ENCODE results near the gene ARHGDIA. TPM values are rescaled to one million over a fixed set of nuclear protein-coding genes. Genes with fewer than 3 reads are reported as not detected.

Gene ARHGDIA
- total RNA-seq, 4 donors from 2014 or later, result 190 to 484 (median 237) TPM

GRCh38 chr17:81822312-81822637, 48.9 kb downstream of the ARHGDIA start:
- peak overlapping the region in 3 of 4 donors; percentile 11 to 51 (median 49) for H3K27ac ChIP-seq
- TF ChIP-seq CTCF (IDR thresholded peaks at IDR 0.05) (no peak), POLR2A (IDR thresholded peaks at IDR 0.05) (no peak), EP300 (IDR thresholded peaks at IDR 0.05) (no peak)

GRCh38 chr17:81821603-81822311, 49.4 kb downstream of the ARHGDIA start:
- H3K27me3 ChIP-seq, result peaks cover 0 to 5% of the 10 kb centered on the region in 2 donors
- peak overlapping the region in 3 of 4 donors; percentile 11 to 51 (median 49) for H3K27ac ChIP-seq
- TF ChIP-seq EP300 (IDR thresholded peaks at IDR 0.05) (no peak), CTCF (IDR thresholded peaks at IDR 0.05) (peak in 4 of 5 experiments; percentile 19 to 47 (median 25)), POLR2A (IDR thresholded peaks at IDR 0.05) (no peak)
- H3K9me3 ChIP-seq, result no peaks in the 10 kb centered on the region
- peak; percentile 37 to 41 for DNase-seq (ENCODE audit: low spot score in 2 of 2)
- H3K4me3 ChIP-seq, result no peak overlapping the region
- peaks cover 0 to 46% (median 0%) of the 10 kb centered on the region in 3 donors for H3K36me3 ChIP-seq
- 61 to 67% methylated on average over 8 to 18 of the region's 20 CpGs for WGBS, 2 donors
- peaks cover 0 to 26% (median 3%) of the 10 kb centered on the region in 4 donors for H3K4me1 ChIP-seq

More at GRCh38 chr17:81822312-81822637, 48.9 kb downstream of the ARHGDIA start:
- 65 to 80% methylated on average over 3 to 5 of the region's 8 CpGs for WGBS, 2 donors
- no peaks in the 10 kb centered on the region for H3K9me3 ChIP-seq
- H3K4me1 ChIP-seq, result peaks cover 0 to 26% (median 3%) of the 10 kb centered on the region in 4 donors
- H3K27me3 ChIP-seq, result no peaks in the 10 kb centered on the region
- no peak overlapping the region for H3K4me3 ChIP-seq
- no peak for DNase-seq (ENCODE audit: low spot score in 2 of 2)
- H3K36me3 ChIP-seq, result peaks cover 0 to 46% (median 0%) of the 10 kb centered on the region in 3 donors

- 89 to 91% methylated on average over 6 to 8 of the region's 8 CpGs for WGBS, 2 donors
- no peak overlapping the region for H3K4me3 ChIP-seq
- H3K27ac ChIP-seq, result no peak overlapping the region
- no peak for DNase-seq (ENCODE audit: low spot score in 2 of 2)
- peaks cover 0 to 9% of the 10 kb centered on the region in 2 donors for H3K27me3 ChIP-seq
- peaks cover 0 to 26% (median 3%) of the 10 kb centered on the region in 4 donors for H3K4me1 ChIP-seq
- H3K36me3 ChIP-seq, result peaks cover 0 to 46% (median 0%) of the 10 kb centered on the region in 3 donors
- no peaks in the 10 kb centered on the region for H3K9me3 ChIP-seq
- TF ChIP-seq POLR2A (IDR thresholded peaks at IDR 0.05), result no peak
- TF ChIP-seq EP300 (IDR thresholded peaks at IDR 0.05), result no peak
- no peak for TF ChIP-seq CTCF (IDR thresholded peaks at IDR 0.05)
Measured at GRCh38 chr17:81821147-81821546, 50.0 kb downstream of the ARHGDIA start.

- Histone ChIP-seq H3K27ac (no peak overlapping the region), H3K9me3 (no peaks in the 10 kb centered on the region), H3K27me3 (peaks cover 0 to 19% of the 10 kb centered on the region in 2 donors), H3K4me3 (no peak overlapping the region), H3K4me1 (peaks cover 0 to 26% (median 3%) of the 10 kb centered on the region in 4 donors), H3K36me3 (peaks cover 0 to 37% (median 0%) of the 10 kb centered on the region in 3 donors)
- DNase-seq (ENCODE audit: low spot score in 2 of 2), result no peak
- TF ChIP-seq CTCF (IDR thresholded peaks at IDR 0.05) (no peak), EP300 (IDR thresholded peaks at IDR 0.05) (no peak), POLR2A (IDR thresholded peaks at IDR 0.05) (no peak)
- 34 to 44% methylated on average over 3 to 11 of the region's 13 CpGs for WGBS, 2 donors
Measured at GRCh38 chr17:81819708-81820107, 51.4 kb downstream of the ARHGDIA start.

- no peak for TF ChIP-seq CTCF (IDR thresholded peaks at IDR 0.05)
- H3K9me3 ChIP-seq, result no peaks in the 10 kb centered on the region
- H3K4me1 ChIP-seq, result peaks cover 0 to 17% (median 3%) of the 10 kb centered on the region in 4 donors
Measured at GRCh38 chr17:81817758-81818147, 53.4 kb downstream of the ARHGDIA start.

More at GRCh38 chr17:81817758-81818147, 53.4 kb downstream of the ARHGDIA start:
- peaks cover 0 to 33% of the 10 kb centered on the region in 2 donors for H3K27me3 ChIP-seq
- H3K27ac ChIP-seq, result no peak overlapping the region
- peaks cover 0 to 17% (median 0%) of the 10 kb centered on the region in 3 donors for H3K36me3 ChIP-seq
- DNase-seq (ENCODE audit: low spot score in 2 of 2), result no peak
- WGBS, 2 donors, result 43 to 47% methylated on average over 7 of the region's 7 CpGs
- no peak overlapping the region for H3K4me3 ChIP-seq
